Ishikawa (cell line): ENCODE measurements around the gene DOCK7.

Experiments used
- CEBPB ChIP-seq: IDR thresholded peaks from 2 replicates; pipeline ENCODE4 v1.6.1; 2012
- CREB1 ChIP-seq: IDR thresholded peaks from 2 replicates; pipeline ENCODE4 v1.6.1; 2012; ENCODE audit warnings: low read depth
- EGR1 ChIP-seq: IDR thresholded peaks from 2 replicates; pipeline ENCODE4 v1.6.1; 2012
- EP300 ChIP-seq: IDR thresholded peaks from 2 replicates; pipeline ENCODE4 v1.6.1; 2012; ENCODE audit warnings: borderline replicate concordance
- FOXM1 ChIP-seq: IDR thresholded peaks from 2 replicates; pipeline ENCODE4 v1.6.1; 2012; ENCODE audit warnings: low read depth, borderline replicate concordance
- NFIC ChIP-seq: IDR thresholded peaks from 2 replicates; pipeline ENCODE4 v1.6.1; 2012
- RAD21 ChIP-seq: IDR thresholded peaks from 2 replicates; pipeline ENCODE4 v1.6.1; 2012; ENCODE audit warnings: low read depth
- TAF1 ChIP-seq: IDR thresholded peaks from 2 replicates; pipeline ENCODE4 v1.6.1; 2012; ENCODE audit warnings: low read depth, mild to moderate bottlenecking
- TCF12 ChIP-seq: IDR thresholded peaks from 2 replicates; pipeline ENCODE4 v1.6.1; 2012; ENCODE audit warnings: low read depth
- TEAD4 ChIP-seq: IDR thresholded peaks from 2 replicates; pipeline ENCODE4 v1.6.1; 2012
- USF1 ChIP-seq: IDR thresholded peaks from 2 replicates; pipeline ENCODE4 v1.6.1; 2012
- YY1 ChIP-seq: IDR thresholded peaks from 2 replicates; pipeline ENCODE4 v1.6.1; 2012; ENCODE audit warnings: low read depth
- ZBTB7A ChIP-seq: IDR thresholded peaks from 2 replicates; pipeline ENCODE4 v1.6.1; 2012; ENCODE audit warnings: low read depth
- TF ChIP-seq, protein P1 (sequence below): IDR thresholded peaks from 2 replicates; pipeline ENCODE4 v1.6.1; 2012
- TF ChIP-seq, protein P2 (sequence below): IDR thresholded peaks from 2 replicates; pipeline ENCODE4 v1.6.1; 2012; ENCODE audit warnings: low read depth, mild to moderate bottlenecking

Gene DOCK7

DNA sequence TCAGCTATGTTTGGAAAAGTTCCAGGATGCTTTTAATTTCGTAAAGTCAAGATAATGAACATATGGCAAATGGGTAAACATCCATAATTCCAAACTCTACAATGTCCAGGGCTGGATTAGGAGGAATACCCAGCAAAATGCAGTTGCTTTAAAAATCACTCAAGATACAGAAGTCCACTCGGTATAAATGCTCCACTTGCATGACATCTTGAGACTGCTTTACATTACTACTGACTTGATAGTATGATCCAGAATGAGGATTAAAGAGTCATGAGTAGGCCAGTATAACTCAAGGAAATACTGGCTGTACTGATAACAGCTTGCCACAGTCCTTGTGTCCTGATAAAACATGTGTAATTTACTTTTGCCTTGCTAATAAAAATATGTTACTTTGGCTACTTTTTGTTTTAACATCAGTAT, 149.1 kb downstream of the DOCK7 start:
- no peak for TF ChIP-seq RAD21
- no peak for TF ChIP-seq CREB1
- TF ChIP-seq YY1, result no peak
- TF ChIP-seq, protein P1, sequence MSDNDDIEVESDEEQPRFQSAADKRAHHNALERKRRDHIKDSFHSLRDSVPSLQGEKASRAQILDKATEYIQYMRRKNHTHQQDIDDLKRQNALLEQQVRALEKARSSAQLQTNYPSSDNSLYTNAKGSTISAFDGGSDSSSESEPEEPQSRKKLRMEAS, result no peak
- no peak for TF ChIP-seq TCF12
- no peak for TF ChIP-seq NFIC
- no peak for TF ChIP-seq CEBPB
- no peak for TF ChIP-seq FOXM1

- TF ChIP-seq YY1 (no peak), CEBPB (no peak), ZBTB7A (no peak), TCF12 (no peak), EGR1 (no peak), TAF1 (no peak)
- TF ChIP-seq, protein P1, result no peak
Observed at GRCh38 chr1:62536865-62537264, 151.3 kb downstream of the DOCK7 start.

DNA sequence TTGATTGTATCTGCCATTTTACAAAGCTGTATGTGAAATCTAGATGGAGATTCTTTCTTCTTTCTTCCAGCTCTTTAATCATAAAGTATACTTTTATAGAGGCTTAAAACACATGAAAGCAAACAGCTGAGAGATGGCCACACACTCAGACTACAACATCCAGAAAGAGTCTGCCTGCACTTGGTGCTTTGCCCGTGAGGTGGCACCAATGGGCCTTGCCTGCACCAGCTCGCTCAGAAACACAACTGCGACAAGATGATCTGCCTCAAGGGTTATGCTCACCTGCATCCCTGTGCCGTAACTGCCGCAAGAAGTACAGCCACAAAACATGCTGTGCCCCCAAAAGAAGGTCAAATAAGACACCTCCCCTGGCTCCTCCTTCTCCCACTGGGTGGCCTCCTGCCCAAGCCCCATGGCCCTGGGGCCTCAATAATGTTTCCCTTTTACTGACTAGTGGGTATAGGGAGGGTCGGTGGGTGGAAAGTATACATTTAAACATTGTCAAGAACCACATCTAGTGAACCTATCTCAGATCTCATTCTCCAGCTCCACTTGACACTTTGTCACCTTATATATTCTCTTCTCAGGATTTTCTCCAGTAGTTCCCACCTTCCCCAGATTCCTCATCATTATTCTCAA, 157.6 kb downstream of the DOCK7 start:
- TF ChIP-seq CREB1 (no peak), EP300 (no peak), TAF1 (no peak), CEBPB (no peak), TCF12 (no peak)

DNA sequence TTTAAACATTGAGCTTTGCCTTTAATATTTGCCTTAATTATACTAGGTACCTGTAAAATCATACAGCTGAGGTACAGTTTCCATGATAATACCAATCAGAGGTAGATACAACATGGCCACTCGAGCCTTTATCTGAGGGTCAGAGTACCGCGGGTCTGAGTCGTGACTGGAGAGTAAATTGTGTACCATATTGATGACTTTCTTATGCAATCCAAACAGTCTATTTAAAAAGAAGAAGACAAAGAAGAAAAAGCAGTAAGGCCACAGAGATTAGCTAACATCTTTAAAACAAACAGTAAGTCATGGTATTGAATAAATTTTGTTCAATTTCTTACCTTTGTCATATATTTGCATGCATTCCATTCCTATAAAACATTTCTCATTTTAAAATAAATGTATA, 159.0 kb downstream of the DOCK7 start:
- TF ChIP-seq CREB1 (no peak), FOXM1 (no peak)

DNA sequence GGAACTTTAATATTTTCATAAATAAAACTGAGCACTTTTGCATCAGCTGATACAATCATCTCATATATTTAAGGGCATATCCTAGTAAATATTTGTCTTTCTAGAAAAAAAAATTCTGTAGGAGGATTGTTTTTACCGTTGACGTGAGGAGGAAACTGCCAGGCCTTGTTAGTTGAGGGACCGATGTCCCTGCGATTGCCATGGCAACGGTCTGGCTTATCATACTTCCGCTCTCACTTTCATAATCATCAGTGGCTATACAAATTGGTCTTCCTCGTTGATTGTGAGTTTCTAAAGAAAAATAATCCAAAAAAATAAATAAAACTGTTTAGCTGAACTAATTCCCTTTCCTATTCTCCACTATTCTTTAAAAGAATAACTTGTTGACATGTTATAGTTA, 160.2 kb downstream of the DOCK7 start:
- no peak for TF ChIP-seq ZBTB7A
- TF ChIP-seq CEBPB, result no peak
- no peak for TF ChIP-seq TEAD4
- TF ChIP-seq EP300, result no peak
- TF ChIP-seq USF1, result no peak
- no peak for TF ChIP-seq NFIC
- TF ChIP-seq, protein P2, sequence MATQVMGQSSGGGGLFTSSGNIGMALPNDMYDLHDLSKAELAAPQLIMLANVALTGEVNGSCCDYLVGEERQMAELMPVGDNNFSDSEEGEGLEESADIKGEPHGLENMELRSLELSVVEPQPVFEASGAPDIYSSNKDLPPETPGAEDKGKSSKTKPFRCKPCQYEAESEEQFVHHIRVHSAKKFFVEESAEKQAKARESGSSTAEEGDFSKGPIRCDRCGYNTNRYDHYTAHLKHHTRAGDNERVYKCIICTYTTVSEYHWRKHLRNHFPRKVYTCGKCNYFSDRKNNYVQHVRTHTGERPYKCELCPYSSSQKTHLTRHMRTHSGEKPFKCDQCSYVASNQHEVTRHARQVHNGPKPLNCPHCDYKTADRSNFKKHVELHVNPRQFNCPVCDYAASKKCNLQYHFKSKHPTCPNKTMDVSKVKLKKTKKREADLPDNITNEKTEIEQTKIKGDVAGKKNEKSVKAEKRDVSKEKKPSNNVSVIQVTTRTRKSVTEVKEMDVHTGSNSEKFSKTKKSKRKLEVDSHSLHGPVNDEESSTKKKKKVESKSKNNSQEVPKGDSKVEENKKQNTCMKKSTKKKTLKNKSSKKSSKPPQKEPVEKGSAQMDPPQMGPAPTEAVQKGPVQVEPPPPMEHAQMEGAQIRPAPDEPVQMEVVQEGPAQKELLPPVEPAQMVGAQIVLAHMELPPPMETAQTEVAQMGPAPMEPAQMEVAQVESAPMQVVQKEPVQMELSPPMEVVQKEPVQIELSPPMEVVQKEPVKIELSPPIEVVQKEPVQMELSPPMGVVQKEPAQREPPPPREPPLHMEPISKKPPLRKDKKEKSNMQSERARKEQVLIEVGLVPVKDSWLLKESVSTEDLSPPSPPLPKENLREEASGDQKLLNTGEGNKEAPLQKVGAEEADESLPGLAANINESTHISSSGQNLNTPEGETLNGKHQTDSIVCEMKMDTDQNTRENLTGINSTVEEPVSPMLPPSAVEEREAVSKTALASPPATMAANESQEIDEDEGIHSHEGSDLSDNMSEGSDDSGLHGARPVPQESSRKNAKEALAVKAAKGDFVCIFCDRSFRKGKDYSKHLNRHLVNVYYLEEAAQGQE, result no peak
- TF ChIP-seq FOXM1, result no peak
- TF ChIP-seq YY1, result no peak
- no peak for TF ChIP-seq RAD21
- TF ChIP-seq, protein P1, result no peak
- no peak for TF ChIP-seq TAF1
- TF ChIP-seq EGR1, result no peak
- TF ChIP-seq CREB1, result no peak
- no peak for TF ChIP-seq TCF12

GRCh38 chr1:62523860-62524259, 164.3 kb downstream of the DOCK7 start:
- TF ChIP-seq FOXM1 (no peak), NFIC (no peak), CREB1 (no peak), TCF12 (no peak), TEAD4 (no peak), YY1 (no peak), ZBTB7A (no peak), RAD21 (no peak), CEBPB (no peak), TAF1 (no peak), USF1 (no peak), EGR1 (no peak)
- TF ChIP-seq, protein P2, result no peak
- TF ChIP-seq, protein P1, result no peak
